Mesangial cell (primary cell): Measurements from ENCODE around the gene GCN1. TPM values are rescaled to one million over a fixed set of nuclear protein-coding genes. Genes with fewer than 3 reads are reported as not detected.

Experiments
- total RNA-seq: library from RNA; depleted of rRNA; stranded (reverse); fragments of >200 nt; gene quantifications from 2 replicates; pipeline ENCODE4 v1.2.3, GENCODE V29; 2015

Gene GCN1
- total RNA-seq = 73.0 and 79.4 TPM in 2 replicates

GRCh38 chr12:120194534-120195395 lies at the start of gene GCN1:
TSS of gene GCN1 (minus strand) at chr12:120194715. CDS start at chr12:120194697, 18 bp downstream.

DNA sequence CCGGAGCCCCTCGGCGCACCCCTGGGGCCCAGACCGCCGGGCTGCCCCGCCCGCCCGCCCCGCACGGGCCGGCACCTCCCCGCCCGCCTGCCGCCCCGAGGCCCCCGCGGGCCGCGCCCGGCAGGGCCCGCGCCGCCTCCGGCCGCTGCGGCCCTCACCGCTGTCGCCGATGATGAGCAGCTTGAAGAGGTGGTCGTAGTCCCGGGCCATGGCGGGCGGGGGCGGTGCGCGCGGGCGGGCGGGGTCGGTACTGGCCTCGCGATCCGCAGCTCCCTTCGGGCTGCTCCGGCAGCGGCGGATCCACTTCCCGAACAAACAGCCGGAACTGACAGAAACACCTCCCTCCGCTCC lies 78.1 kb downstream of the GCN1 start, which contains the start of gene RAB35:
TSS of gene RAB35 (minus strand) at position 313 of the 351 bp plus-strand sequence. CDS start at position 210, 103 bp downstream.

Other genes with a start within 250 kb of the GCN1 start
- gene BICDL1, start 205.5 kb downstream of the GCN1 start, total RNA-seq = 0.65 and 10.4 TPM in 2 replicates
- gene RAB35, start 78.0 kb downstream of the GCN1 start, total RNA-seq = 26.2 and 31.4 TPM in 2 replicates
- 4,524 and 5,298 TPM in 2 replicates for gene RPLP0, start 6.4 kb upstream of the GCN1 start, total RNA-seq
- 90.6 and 93.2 TPM in 2 replicates for gene PXN, start 71.0 kb upstream of the GCN1 start, total RNA-seq
- under 0.01 TPM in 2 replicates for gene RNU4-2, start 97.2 kb upstream of the GCN1 start, total RNA-seq
- under 0.01 TPM in 2 replicates for gene RNU4-1, start 98.5 kb upstream of the GCN1 start, total RNA-seq
- gene SIRT4, start 107.6 kb upstream of the GCN1 start, total RNA-seq = 0.49 and 0.89 TPM in 2 replicates
- not detected in 2 replicates for gene PLA2G1B, start 133.1 kb upstream of the GCN1 start, total RNA-seq
- gene MSI1, start 174.4 kb upstream of the GCN1 start, total RNA-seq = 0.63 and 2.0 TPM in 2 replicates
- 737 and 758 TPM in 2 replicates for gene COX6A1, start 243.4 kb upstream of the GCN1 start, total RNA-seq